Activated CD8-positive, alpha-beta T cell treated with anti-CD3 and anti-CD28 coated beads, Interleukin-2, amount 10 ng/mL, durations not matched to agents 7 days and 5 days (primary cell): Measurements from ENCODE around the gene SP7. TPM values are rescaled to one million over a fixed set of nuclear protein-coding genes. Genes with fewer than 3 reads are reported as not detected.
A peak's percentile ranks its signal among the peaks of the same experiment; 100 is the strongest.

ENCODE experiments used
- ATAC-seq: fragments of 150-1000 bp; cut with Tn5 transposase; one replicate; pipeline ENCODE4 v1.10.0; 2021; ENCODE audit warnings: moderate library complexity
- CTCF ChIA-PET: fragments of 350-600 bp; sonication (Branson Sonifier 250); formaldehyde crosslinking; loops from one replicate; lab custom pipeline; 2021; ENCODE audit warnings: antibody characterized with exemption; lab: Charles Lee
- POLR2A ChIA-PET: fragments of 350-600 bp; sonication (Branson Sonifier 250); formaldehyde crosslinking; loops from one replicate; lab custom pipeline; 2021; ENCODE audit warnings: antibody characterized with exemption; lab: Charles Lee
- DNase-seq: peaks from one replicate; pipeline ENCODE4 v3.0.0-alpha.2; 2020
- H3K27ac Mint-ChIP-seq: one replicate; pipeline ENCODE4 v1.8.0; 2021; ENCODE audit warnings: mild to moderate bottlenecking, mixed read lengths
- H3K27me3 Mint-ChIP-seq: one replicate; pipeline ENCODE4 v1.8.0; 2021; ENCODE audit warnings: low read depth, mixed read lengths
- H3K36me3 Mint-ChIP-seq: one replicate; pipeline ENCODE4 v1.8.0; 2021; ENCODE audit warnings: low read depth, mixed read lengths
- H3K4me1 Mint-ChIP-seq: one replicate; pipeline ENCODE4 v1.8.0; 2021; ENCODE audit warnings: low read depth, mixed read lengths
- H3K4me3 Mint-ChIP-seq: one replicate; pipeline ENCODE4 v1.8.0; 2021; ENCODE audit warnings: mild to moderate bottlenecking, mixed read lengths
- H3K9me3 Mint-ChIP-seq: one replicate; pipeline ENCODE4 v1.8.0; 2022; ENCODE audit warnings: mixed read lengths; ENCODE audit not compliant: insufficient read depth
- total RNA-seq, 2 experiments: library from RNA; stranded (reverse); gene quantifications; one replicate each; pipeline ENCODE4 v1.2.3, GENCODE V29; 2021

Gene SP7
- total RNA-seq, 2 experiments from 2014 or later = not detected

DNA sequence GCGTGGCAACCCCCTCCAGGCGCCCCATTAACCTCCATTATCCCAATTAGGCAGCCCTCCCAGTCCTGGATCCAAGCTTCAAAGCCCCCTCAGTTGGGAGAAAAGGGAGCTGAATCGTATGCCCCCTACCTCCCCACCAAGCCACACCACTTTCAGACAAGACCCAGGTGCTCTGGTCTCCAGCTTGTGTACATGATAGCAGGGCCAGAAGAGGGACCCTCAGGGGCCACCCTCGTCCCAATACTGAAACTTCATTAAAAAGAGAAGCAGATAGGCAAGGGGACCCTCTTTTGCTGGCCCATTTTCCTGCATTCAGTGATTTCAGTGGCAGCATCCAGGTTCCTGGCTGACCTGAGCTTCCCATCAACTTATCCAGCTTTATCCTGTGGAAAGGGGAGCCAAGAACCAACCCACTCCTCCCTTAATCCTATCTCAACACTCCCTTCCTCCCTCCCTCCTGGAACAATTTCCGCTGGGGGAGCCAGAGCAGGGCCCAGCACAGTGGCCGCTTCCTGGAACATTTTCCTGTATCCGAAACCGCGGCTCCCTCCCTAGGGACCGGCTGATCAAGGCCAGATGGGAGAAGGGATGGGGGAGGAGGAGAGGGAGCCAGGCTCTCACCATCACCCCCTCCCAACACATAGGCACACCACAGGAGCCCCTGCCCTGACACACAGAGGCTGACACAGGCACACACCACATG, 9.5 kb upstream of the SP7 start:
- DNase-seq (no peak), ATAC-seq (peak; percentile 9)
- H3K9me3 Mint-ChIP-seq = no peaks in the 10 kb centered on the region
- no peaks in the 10 kb centered on the region for H3K36me3 Mint-ChIP-seq
- no peak overlapping the region for H3K27ac Mint-ChIP-seq
- peaks cover 7% of the 10 kb centered on the region for H3K27me3 Mint-ChIP-seq
- H3K4me1 Mint-ChIP-seq = peaks cover 17% of the 10 kb centered on the region
- ChIA-PET CTCF (interaction anchor here (0.8 to 7.1 kb wide), 34 partner anchors 8 to 279 kb away, joined by 3 to 290 read pairs (median 5); partner anchors contain the start of genes AAAS, AMHR2, ESPL1 and MYG1), POLR2A (interaction anchor here (0.6 to 3.3 kb wide), 9 partner anchors 10 to 243 kb away, joined by 3 to 38 read pairs (median 4); partner anchors contain the start of genes AAAS, SP1 and SP7)
- peak overlapping the region; percentile 92 for H3K4me3 Mint-ChIP-seq

DNA sequence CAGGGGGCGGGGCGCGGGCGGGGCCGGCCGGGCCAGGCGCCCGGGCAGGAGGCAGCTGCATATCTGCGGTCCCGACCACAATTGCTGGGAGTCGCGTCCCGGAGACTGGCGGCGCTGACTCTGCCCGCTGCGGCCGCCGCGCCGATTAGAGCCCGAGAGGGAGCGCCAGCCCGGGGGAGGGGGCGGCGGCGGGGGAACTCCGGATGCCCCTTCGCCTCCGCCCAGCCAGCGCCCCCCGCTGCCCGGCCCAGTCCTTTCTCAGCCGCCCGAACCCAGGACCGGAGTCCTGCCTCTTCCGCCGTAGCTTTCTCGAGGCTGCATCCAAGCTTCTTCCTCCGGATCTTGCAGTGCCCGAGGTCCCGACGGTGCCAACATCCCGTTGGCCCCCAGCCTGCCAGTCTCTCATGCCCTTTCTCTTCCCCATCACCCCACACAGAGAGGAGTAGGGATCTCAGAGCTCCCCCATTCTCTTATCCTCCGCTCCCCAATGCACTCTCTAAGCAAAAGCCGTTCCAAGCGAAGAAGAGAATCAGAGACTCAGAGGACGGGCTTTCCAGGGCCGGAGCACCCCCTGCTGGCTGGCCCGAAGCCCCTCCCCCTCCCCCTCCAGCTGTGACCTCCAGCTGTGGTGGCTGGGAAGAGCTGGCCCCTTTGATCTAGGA, 8.8 kb upstream of the SP7 start:
- CTCF ChIA-PET = interaction anchor here (0.7 to 7.1 kb wide), 39 partner anchors 9 to 279 kb away, joined by 3 to 290 read pairs (median 5); partner anchors contain the start of genes AAAS, AMHR2, CSAD and ESPL1
- Mint-ChIP-seq H3K36me3 (no peaks in the 10 kb centered on the region), H3K4me1 (peaks cover 17% of the 10 kb centered on the region), H3K27ac (peak overlapping the region; percentile 91), H3K27me3 (peaks cover 9% of the 10 kb centered on the region), H3K9me3 (no peaks in the 10 kb centered on the region), H3K4me3 (peak overlapping the region; percentile 92)
- ATAC-seq (peak; percentile 85), DNase-seq (peak; percentile 78)
- POLR2A ChIA-PET = interaction anchor here (0.5 to 3.3 kb wide), 11 partner anchors 9 to 243 kb away, joined by 3 to 38 read pairs (median 4); partner anchors contain the start of genes AAAS, SP1 and SP7

DNA sequence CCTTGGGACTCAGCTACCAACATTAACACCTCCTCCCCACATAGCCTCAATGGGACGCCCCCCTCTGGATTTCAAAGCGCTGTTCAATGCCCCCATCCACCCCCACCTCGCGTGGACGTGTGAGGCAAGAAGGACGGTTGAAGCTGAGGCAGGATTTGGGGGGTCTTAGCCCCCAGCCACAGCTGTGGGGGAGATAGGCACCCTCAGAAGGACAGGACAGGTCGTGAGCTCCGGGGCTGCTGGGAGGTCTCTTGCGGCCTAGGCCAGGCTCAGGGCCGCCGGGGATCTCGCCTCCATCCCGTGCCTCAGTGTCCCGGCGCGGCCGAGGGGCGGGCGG, 8.3 kb upstream of the SP7 start:
- H3K27ac Mint-ChIP-seq = peak overlapping the region; percentile 65
- H3K36me3 Mint-ChIP-seq = no peaks in the 10 kb centered on the region
- peaks cover 12% of the 10 kb centered on the region for H3K27me3 Mint-ChIP-seq
- H3K4me1 Mint-ChIP-seq = peaks cover 17% of the 10 kb centered on the region
- H3K9me3 Mint-ChIP-seq = no peaks in the 10 kb centered on the region
- ChIA-PET CTCF (interaction anchor here (0.7 to 7.1 kb wide), 35 partner anchors 9 to 278 kb away, joined by 3 to 290 read pairs (median 5); partner anchors contain the start of genes AAAS, AMHR2, CSAD and ESPL1), POLR2A (interaction anchor here (0.5 to 3.3 kb wide), 8 partner anchors 12 to 96 kb away, joined by 3 to 38 read pairs (median 4); partner anchors contain the start of genes AAAS and SP1)
- peak overlapping the region; percentile 42 for H3K4me3 Mint-ChIP-seq
- no peak for DNase-seq
- peak; percentile 3 for ATAC-seq

DNA sequence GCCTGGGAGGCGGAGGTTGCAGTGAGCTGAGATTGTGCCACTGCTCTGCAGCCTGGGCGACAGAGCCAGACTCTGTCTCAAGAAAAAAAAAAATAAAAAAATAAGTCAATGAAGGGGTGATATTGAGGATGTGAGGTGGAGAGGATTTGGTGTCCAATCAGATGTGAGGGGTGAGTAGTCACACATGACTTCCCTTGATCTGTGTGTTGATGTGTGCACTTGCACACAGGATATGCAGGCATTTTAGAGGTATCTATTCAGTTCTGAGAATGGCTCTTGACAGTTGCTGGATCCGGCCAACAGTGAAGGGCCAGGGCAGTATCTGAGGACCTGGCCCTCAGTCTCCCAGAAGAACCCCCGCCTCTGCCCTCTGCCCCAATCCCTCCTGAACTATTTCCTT, 7.8 kb upstream of the SP7 start:
- CTCF ChIA-PET = interaction anchor here (1.1 to 7.1 kb wide), 9 partner anchors 10 to 278 kb away, joined by 3 to 290 read pairs (median 10); partner anchors contain the start of genes AAAS and PFDN5
- no peak for ATAC-seq

DNA sequence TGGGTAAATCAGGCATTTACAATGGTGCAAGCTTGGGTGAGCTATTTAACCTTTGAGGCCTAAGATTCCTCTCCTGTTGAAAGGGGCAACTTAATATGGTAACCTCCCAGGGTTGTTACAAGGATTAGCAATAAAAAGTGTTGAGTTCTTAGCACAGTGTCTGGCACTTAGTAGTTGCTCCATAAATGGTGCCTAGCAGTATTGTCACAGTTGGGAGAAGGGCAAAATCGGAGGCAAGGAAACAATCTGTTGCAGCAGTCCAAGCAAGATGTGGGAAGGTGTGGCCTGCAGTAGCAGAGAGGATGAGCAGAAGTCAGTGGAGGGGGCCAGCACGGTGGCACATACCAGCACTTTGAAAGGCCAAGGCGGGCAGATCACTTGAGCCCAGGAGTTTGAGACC, 7.3 kb upstream of the SP7 start:
- no peak for DNase-seq
- Mint-ChIP-seq H3K9me3 (no peaks in the 10 kb centered on the region), H3K36me3 (no peaks in the 10 kb centered on the region), H3K27ac (no peak overlapping the region), H3K27me3 (peaks cover 14% of the 10 kb centered on the region), H3K4me1 (peaks cover 17% of the 10 kb centered on the region), H3K4me3 (no peak overlapping the region)
- POLR2A ChIA-PET = interaction anchor here (1.6 to 3.3 kb wide), 2 partner anchors 15 to 19 kb away, joined by 5 to 38 read pairs; no protein-coding TSS in a partner anchor
- CTCF ChIA-PET = interaction anchor here (0.8 to 7.1 kb wide), 6 partner anchors 10 to 277 kb away, joined by 3 to 290 read pairs (median 20); partner anchors contain the start of gene AAAS
- no peak for ATAC-seq

More for the DNA sequence above, 7.8 kb upstream of the SP7 start:
- Mint-ChIP-seq H3K36me3 (no peaks in the 10 kb centered on the region), H3K4me3 (peak overlapping the region; percentile 42), H3K27me3 (peaks cover 12% of the 10 kb centered on the region), H3K27ac (peak overlapping the region; percentile 65), H3K9me3 (no peaks in the 10 kb centered on the region), H3K4me1 (peaks cover 17% of the 10 kb centered on the region)
- DNase-seq = no peak
- POLR2A ChIA-PET = interaction anchor here (1.0 to 3.3 kb wide), 5 partner anchors 16 to 97 kb away, joined by 3 to 38 read pairs (median 5); partner anchors contain the start of gene AAAS

DNA sequence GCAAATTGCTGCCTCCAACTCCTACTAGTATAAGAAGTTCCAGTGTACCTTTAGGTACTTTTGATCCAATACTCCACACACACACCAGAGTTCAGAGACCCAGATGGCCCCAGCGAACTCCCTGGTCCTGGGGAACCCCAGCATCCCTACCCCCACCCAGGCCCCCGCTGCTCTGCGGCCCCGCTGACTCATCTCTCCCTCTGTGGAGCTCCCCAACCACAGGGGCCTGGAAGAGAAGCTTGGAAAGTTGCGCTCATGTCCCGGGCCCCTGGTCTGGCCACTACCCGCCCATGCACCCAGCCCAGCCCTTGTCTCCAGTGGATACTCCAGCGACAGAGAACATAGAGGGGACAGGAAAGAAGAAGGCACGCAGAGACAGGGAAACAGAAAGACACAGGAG, 4.2 kb upstream of the SP7 start:
- Mint-ChIP-seq H3K27me3 (peaks cover 41% of the 10 kb centered on the region), H3K4me3 (no peak overlapping the region), H3K27ac (no peak overlapping the region), H3K36me3 (no peaks in the 10 kb centered on the region), H3K4me1 (peaks cover 32% of the 10 kb centered on the region), H3K9me3 (no peaks in the 10 kb centered on the region)
- ChIA-PET POLR2A (interaction anchor here (0.6 kb wide), 1 partner anchor 8 kb away, joined by 3 read pairs; no protein-coding TSS in a partner anchor), CTCF (interaction anchor here (0.6 to 1.9 kb wide), 4 partner anchors 12 to 83 kb away, joined by 3 to 7 read pairs (median 4); partner anchors contain the start of genes AAAS and AMHR2)
- ATAC-seq = no peak
- no peak for DNase-seq

DNA sequence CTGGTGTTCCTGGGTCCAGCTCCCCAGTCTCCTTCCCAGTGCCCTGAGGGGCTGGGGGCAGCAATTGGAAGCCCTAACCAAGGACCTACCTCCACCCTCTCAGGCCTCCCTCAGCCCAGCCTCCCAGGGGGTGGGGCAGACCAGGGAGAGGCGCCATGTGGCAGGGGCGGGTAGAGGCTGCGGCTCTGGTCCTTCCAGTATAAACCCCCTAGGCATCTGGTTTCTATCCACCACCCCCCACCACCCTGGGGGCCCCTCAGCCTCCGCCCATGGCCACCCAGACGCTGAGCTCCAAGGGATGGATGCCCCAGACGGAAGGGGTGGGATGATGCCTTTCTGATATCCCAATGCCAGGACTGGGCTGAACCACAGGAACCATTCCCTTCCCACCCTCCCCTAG, 2.8 kb upstream of the SP7 start:
- Mint-ChIP-seq H3K9me3 (no peaks in the 10 kb centered on the region), H3K4me1 (peaks cover 20% of the 10 kb centered on the region), H3K27me3 (peaks cover 52% of the 10 kb centered on the region), H3K4me3 (no peak overlapping the region), H3K36me3 (no peaks in the 10 kb centered on the region), H3K27ac (no peak overlapping the region)
- POLR2A ChIA-PET = no interaction called here
- DNase-seq (no peak), ATAC-seq (no peak)
- CTCF ChIA-PET = interaction anchor here (0.9 kb wide), 1 partner anchor 179 kb away, joined by 3 read pairs; no protein-coding TSS in a partner anchor

DNA sequence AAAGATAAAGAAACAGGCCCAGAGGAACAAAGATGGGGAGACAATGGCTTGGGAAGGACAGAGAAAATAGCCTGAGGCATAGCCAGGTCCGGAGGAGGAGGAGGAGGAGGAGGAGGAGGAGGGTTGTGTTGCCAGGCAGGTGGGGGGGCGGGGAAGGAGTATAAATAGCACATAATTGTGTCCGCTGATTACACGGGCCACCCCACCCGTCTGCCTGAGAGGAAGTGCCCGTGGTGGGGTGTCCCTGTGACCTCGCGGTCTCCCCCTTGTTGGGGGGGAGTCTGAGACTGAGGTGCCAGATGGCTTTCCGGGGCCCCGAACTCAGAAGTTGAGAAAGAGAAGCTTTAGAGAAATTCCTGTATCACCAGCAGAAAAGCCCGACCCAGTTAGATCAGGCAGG, 1.9 kb upstream of the SP7 start:
- Mint-ChIP-seq H3K36me3 (no peaks in the 10 kb centered on the region), H3K4me1 (peaks cover 16% of the 10 kb centered on the region), H3K27ac (peak overlapping the region; percentile 1), H3K27me3 (peaks cover 58% of the 10 kb centered on the region), H3K4me3 (no peak overlapping the region), H3K9me3 (no peaks in the 10 kb centered on the region)
- POLR2A ChIA-PET = no interaction called here
- CTCF ChIA-PET = interaction anchor here (0.9 to 1.0 kb wide), 2 partner anchors 15 to 178 kb away, joined by 3 read pairs; no protein-coding TSS in a partner anchor
- DNase-seq (no peak), ATAC-seq (no peak)

DNA sequence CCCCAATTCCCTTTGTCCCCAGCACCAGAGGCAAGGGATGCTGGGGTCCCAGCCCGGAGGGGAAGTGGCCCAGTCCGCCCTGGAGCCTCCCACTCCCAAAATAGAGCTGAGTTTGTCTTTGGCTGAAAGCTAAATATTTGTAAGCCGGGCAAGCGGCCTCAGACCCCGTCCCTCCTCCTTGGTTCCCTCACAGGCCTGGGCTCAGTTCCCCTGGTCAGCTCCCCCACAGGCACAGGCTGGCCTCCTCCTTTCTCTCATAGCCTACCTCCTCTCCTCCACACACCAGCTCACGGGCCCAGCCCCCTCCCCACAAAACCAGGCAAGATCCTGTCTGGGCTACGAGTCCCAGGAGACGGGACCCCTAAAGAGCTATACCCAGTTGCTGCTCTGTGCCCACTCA, 1.3 kb downstream of the SP7 start:
- peaks cover 60% of the 10 kb centered on the region for H3K27me3 Mint-ChIP-seq
- H3K9me3 Mint-ChIP-seq = no peaks in the 10 kb centered on the region
- DNase-seq = no peak

DNA sequence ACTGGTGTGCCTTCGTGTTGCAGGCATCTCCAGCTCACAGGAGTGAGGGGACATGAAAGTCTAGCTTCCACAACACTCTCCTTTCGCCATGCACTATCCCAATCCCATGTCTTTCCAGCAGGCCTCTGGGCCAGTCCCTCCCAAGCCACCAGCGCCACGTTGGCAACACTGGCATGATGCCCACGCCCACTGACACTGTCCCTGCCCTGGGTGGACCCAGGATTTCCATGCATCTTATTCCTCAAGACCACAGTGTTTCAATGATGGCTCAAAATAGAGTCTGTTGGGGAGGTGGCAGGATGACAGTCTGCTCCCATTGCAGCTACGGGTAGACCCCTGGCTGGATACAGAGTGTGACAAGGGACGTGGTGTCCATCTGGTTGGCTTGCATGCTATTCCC, 2.3 kb downstream of the SP7 start:
- peak overlapping the region; percentile 41 for H3K27ac Mint-ChIP-seq
- no peaks in the 10 kb centered on the region for H3K36me3 Mint-ChIP-seq
- H3K27me3 Mint-ChIP-seq = peaks cover 62% of the 10 kb centered on the region
- peaks cover 16% of the 10 kb centered on the region for H3K4me1 Mint-ChIP-seq
- ChIA-PET POLR2A (interaction anchor here (0.5 to 1.0 kb wide), 2 partner anchors 12 to 83 kb away, joined by 3 to 4 read pairs; partner anchors contain the start of gene AAAS), CTCF (interaction anchor here (0.9 to 15.3 kb wide), 4 partner anchors 12 to 165 kb away, joined by 3 to 290 read pairs (median 11); partner anchors contain the start of genes AAAS and MAP3K12)
- no peaks in the 10 kb centered on the region for H3K9me3 Mint-ChIP-seq
- ATAC-seq (no peak), DNase-seq (no peak)
- no peak overlapping the region for H3K4me3 Mint-ChIP-seq

More for the DNA sequence above, 1.3 kb downstream of the SP7 start:
- Mint-ChIP-seq H3K4me3 (no peak overlapping the region), H3K36me3 (no peaks in the 10 kb centered on the region), H3K27ac (no peak overlapping the region), H3K4me1 (peaks cover 16% of the 10 kb centered on the region)
- no peak for ATAC-seq
- CTCF ChIA-PET = interaction anchor here (1.3 to 3.3 kb wide), 3 partner anchors 10 to 18 kb away, joined by 5 to 14 read pairs (median 7); partner anchors contain the start of gene AAAS
- POLR2A ChIA-PET = interaction anchor here (0.5 to 1.2 kb wide), 3 partner anchors 11 to 171 kb away, joined by 3 to 6 read pairs (median 4); no protein-coding TSS in a partner anchor

DNA sequence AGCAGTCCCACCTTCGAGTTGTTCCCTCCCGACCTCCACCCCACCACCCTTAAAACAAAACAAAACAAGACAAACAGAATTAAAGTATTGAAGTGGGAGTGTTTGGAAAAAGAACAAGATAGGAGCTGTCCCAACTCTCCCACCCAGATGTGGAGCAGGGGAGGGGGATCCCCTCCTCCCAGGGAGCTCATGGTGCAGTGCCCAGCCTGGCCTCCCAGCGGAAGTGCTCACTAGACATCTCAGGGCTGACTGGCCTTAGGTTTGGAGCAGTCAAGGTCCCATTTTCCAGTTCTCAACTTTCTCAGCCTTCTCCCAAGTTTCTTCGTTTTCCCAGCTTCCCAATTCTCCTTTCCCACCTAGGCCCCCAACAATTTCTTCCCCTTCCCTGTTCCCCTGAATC, 2.9 kb downstream of the SP7 start:
- Mint-ChIP-seq H3K9me3 (no peaks in the 10 kb centered on the region), H3K27me3 (peaks cover 60% of the 10 kb centered on the region), H3K27ac (no peak overlapping the region), H3K4me3 (no peak overlapping the region), H3K36me3 (no peaks in the 10 kb centered on the region), H3K4me1 (peaks cover 14% of the 10 kb centered on the region)
- ChIA-PET POLR2A (interaction anchor here (1.0 kb wide), 1 partner anchor 12 kb away, joined by 4 read pairs; the partner anchor contains the start of gene AAAS), CTCF (interaction anchor here (0.9 to 15.3 kb wide), 4 partner anchors 11 to 166 kb away, joined by 3 to 290 read pairs (median 11); partner anchors contain the start of genes AAAS and MAP3K12)
- ATAC-seq = no peak
- DNase-seq = no peak
